Measurements from ENCODE around the gene CDHR1.
A peak's percentile ranks its signal among the peaks of the same experiment; 100 is the strongest.

CDHR1 gene

GRCh38 chr10:84244651-84245270, 50.4 kb downstream of the CDHR1 start, which contains the start of gene RGR:
TSS of gene RGR (plus strand) at chr10:84245053. CDS start at chr10:84245091, 38 bp downstream.
- no peak for TF ChIP-seq CTCF (IDR thresholded peaks at IDR 0.05; ENCODE audit: control insufficient read depth, extremely low read depth, insufficient read depth)
- H3K4me3 ChIP-seq (ENCODE audit: low read depth, low read length): no peak within 1 kb of the TSS
- DNase-seq (ENCODE audit: low read depth): no peak

DNA sequence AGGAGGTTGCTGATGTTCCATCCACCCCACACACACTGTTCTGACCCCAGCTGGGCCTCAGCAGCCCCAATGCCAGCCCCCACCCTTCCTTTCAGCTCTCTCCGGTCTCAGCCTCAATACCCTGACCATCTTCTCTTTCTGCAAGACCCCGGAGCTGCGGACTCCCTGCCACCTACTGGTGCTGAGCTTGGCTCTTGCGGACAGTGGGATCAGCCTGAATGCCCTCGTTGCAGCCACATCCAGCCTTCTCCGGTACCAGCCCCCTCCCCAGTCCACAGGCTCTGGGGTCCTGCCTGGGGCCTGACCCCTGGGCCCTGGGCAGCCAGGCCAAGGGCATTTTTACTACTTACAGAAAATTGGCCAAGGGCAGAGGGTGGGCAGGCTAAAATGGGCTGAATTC, 53.2 kb downstream of the CDHR1 start:
- H3K4me3 ChIP-seq (ENCODE audit: low read depth, low read length): no peak overlapping the region
- no peak for TF ChIP-seq CTCF (IDR thresholded peaks at IDR 0.05; ENCODE audit: control insufficient read depth, extremely low read depth, insufficient read depth)
- no peak for DNase-seq (ENCODE audit: low read depth)

- no peak overlapping the region for H3K4me3 ChIP-seq (ENCODE audit: low read depth, low read length)
- no peak for TF ChIP-seq CTCF (IDR thresholded peaks at IDR 0.05; ENCODE audit: control insufficient read depth, extremely low read depth, insufficient read depth)
Observed at GRCh38 chr10:84248794-84249193, 54.5 kb downstream of the CDHR1 start.

GRCh38 chr10:84254552-84255478, 60.5 kb downstream of the CDHR1 start:
- TF ChIP-seq CTCF (IDR thresholded peaks at IDR 0.05; ENCODE audit: control insufficient read depth, extremely low read depth, insufficient read depth): no peak
- no peak for DNase-seq (ENCODE audit: low read depth)
- no peak overlapping the region for H3K4me3 ChIP-seq (ENCODE audit: low read depth, low read length)

More at GRCh38 chr10:84248794-84249193, 54.5 kb downstream of the CDHR1 start:
- no peak for DNase-seq (ENCODE audit: low read depth)

GRCh38 chr10:84256510-84257342, 62.4 kb downstream of the CDHR1 start:
- H3K4me3 ChIP-seq (ENCODE audit: low read depth, low read length): no peak overlapping the region
- peak; percentile 35 for TF ChIP-seq CTCF (IDR thresholded peaks at IDR 0.05; ENCODE audit: control insufficient read depth, extremely low read depth, insufficient read depth)
- DNase-seq (ENCODE audit: low read depth): no peak

DNA sequence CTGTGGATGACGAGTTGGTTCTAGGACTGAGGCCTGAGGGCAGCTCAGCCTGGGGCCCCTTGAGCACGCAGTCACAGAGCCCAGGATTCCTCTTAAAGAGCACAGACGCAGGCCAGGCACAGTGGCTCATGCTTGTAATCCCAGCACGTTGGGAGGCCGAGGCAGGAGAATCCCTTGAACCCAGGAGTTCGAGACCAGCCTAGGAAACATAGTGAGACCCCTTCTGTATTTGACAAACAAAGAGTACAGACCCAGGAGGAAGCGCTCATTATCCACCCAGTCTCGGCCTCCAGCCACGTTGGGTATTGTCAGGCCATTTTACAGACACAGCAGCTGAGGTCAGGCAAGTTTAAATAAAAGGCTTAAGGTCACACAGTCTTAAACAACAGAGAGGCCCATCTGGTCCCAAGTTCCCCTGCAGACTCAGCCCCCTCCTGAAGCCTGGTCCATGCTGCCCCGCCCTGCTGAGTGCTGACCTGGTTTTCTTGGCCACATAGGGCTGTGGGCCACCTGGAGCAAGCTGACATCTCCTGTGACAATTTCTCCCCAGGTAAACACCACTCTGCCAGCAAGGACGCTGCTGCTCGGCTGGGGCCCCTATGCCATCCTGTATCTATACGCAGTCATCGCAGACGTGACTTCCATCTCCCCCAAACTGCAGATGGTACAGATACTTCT, 63.1 kb downstream of the CDHR1 start:
- H3K4me3 ChIP-seq (ENCODE audit: low read depth, low read length): no peak overlapping the region
- no peak for DNase-seq (ENCODE audit: low read depth)
- no peak for TF ChIP-seq CTCF (IDR thresholded peaks at IDR 0.05; ENCODE audit: control insufficient read depth, extremely low read depth, insufficient read depth)

All from LNCaP clone FGC (cell line).